Iris pigment epithelial cell (primary cell): ENCODE measurements around the gene ZNF609.
A peak's percentile ranks its signal among the peaks of the same experiment; 100 is the strongest.

Source experiments
- DNase-seq: peaks from one replicate; pipeline ENCODE4 v3.0.0-alpha.2; 2011; ENCODE audit warnings: low read depth

ZNF609 gene

GRCh38 chr15:64645995-64646394, 185.6 kb downstream of the ZNF609 start:
- no peak for DNase-seq

- no peak for DNase-seq
Observed at GRCh38 chr15:64647367-64647766, 187.0 kb downstream of the ZNF609 start.

GRCh38 chr15:64650552-64650951, 190.2 kb downstream of the ZNF609 start:
- no peak for DNase-seq

- DNase-seq = peak; percentile 39
Observed at GRCh38 chr15:64651601-64652191, 191.3 kb downstream of the ZNF609 start.

- peak; percentile 26 for DNase-seq
Observed at GRCh38 chr15:64653757-64654156, 193.4 kb downstream of the ZNF609 start.

- no peak for DNase-seq
Observed at GRCh38 chr15:64656508-64656907, 196.1 kb downstream of the ZNF609 start.

GRCh38 chr15:64665179-64665578, 204.8 kb downstream of the ZNF609 start:
- no peak for DNase-seq

GRCh38 chr15:64667736-64668161, 207.4 kb downstream of the ZNF609 start:
- peak; percentile 67 for DNase-seq

GRCh38 chr15:64673866-64674265, 213.5 kb downstream of the ZNF609 start:
- DNase-seq = no peak

- DNase-seq = no peak
Observed at GRCh38 chr15:64678126-64678819, 217.9 kb downstream of the ZNF609 start.

- no peak for DNase-seq
Observed at GRCh38 chr15:64680097-64680496, 219.7 kb downstream of the ZNF609 start.

- peak; percentile 56 for DNase-seq
Observed at GRCh38 chr15:64681424-64682024, 221.1 kb downstream of the ZNF609 start.

GRCh38 chr15:64682255-64682654, 221.9 kb downstream of the ZNF609 start:
- no peak for DNase-seq

GRCh38 chr15:64683378-64683777, 223.0 kb downstream of the ZNF609 start:
- DNase-seq = no peak

GRCh38 chr15:64685230-64685888, 225.0 kb downstream of the ZNF609 start:
- no peak for DNase-seq

- DNase-seq = peak; percentile 45
Observed at GRCh38 chr15:64686130-64686735, 225.9 kb downstream of the ZNF609 start.

GRCh38 chr15:64687172-64687571, 226.8 kb downstream of the ZNF609 start:
- no peak for DNase-seq

- no peak for DNase-seq
Observed at GRCh38 chr15:64687688-64688087, 227.3 kb downstream of the ZNF609 start.

- DNase-seq = no peak
Observed at GRCh38 chr15:64688770-64689169, 228.4 kb downstream of the ZNF609 start.

GRCh38 chr15:64690008-64690407, 229.6 kb downstream of the ZNF609 start:
- no peak for DNase-seq

GRCh38 chr15:64690578-64691296, 230.4 kb downstream of the ZNF609 start:
- no peak for DNase-seq
